AG09319 (cell line): ENCODE results near the gene PCCA.
"Not testable (repeated sequence)": the region's sequence is repeated elsewhere in the genome, so short reads cannot be mapped to it uniquely, and the experiment has no call there.

Experiments
- DNase-seq: peaks from one replicate; pipeline ENCODE4 v3.0.0-alpha.2; 2010; ENCODE audit warnings: low read depth; ENCODE audit errors: extremely low read depth
- TF ChIP-seq, protein P1 (sequence below): IDR thresholded peaks from 2 replicates; pipeline ENCODE4 v1.5.1; 2011; ENCODE audit warnings: low read depth, mild to moderate bottlenecking, inconsistent platforms, low read length, moderate library complexity

PCCA gene

GRCh38 chr13:100382785-100383184 is 293.9 kb downstream of the PCCA start:
- DNase-seq: no peak
- TF ChIP-seq, protein P1, sequence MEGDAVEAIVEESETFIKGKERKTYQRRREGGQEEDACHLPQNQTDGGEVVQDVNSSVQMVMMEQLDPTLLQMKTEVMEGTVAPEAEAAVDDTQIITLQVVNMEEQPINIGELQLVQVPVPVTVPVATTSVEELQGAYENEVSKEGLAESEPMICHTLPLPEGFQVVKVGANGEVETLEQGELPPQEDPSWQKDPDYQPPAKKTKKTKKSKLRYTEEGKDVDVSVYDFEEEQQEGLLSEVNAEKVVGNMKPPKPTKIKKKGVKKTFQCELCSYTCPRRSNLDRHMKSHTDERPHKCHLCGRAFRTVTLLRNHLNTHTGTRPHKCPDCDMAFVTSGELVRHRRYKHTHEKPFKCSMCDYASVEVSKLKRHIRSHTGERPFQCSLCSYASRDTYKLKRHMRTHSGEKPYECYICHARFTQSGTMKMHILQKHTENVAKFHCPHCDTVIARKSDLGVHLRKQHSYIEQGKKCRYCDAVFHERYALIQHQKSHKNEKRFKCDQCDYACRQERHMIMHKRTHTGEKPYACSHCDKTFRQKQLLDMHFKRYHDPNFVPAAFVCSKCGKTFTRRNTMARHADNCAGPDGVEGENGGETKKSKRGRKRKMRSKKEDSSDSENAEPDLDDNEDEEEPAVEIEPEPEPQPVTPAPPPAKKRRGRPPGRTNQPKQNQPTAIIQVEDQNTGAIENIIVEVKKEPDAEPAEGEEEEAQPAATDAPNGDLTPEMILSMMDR: no peak

DNA sequence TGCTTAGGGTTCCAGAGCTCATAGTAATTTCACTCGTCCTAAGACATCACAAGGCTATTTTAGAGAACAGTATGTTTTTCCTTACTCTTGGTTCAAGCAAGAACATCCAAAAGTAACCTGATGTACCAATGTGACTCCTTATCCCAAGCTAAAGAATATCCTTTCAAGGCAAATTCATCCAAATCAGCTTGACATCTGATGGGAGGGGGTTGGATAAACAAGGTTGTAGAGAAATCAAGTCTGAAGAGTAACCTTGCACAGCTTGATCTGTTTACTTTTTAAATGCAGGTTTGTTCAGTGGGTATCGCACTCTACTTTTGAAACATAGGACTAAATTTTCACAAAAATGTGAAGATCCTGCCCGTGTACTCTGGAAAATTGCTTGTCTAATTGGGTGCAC is 298.5 kb downstream of the PCCA start:
- DNase-seq: no peak
- TF ChIP-seq, protein P1: no peak

DNA sequence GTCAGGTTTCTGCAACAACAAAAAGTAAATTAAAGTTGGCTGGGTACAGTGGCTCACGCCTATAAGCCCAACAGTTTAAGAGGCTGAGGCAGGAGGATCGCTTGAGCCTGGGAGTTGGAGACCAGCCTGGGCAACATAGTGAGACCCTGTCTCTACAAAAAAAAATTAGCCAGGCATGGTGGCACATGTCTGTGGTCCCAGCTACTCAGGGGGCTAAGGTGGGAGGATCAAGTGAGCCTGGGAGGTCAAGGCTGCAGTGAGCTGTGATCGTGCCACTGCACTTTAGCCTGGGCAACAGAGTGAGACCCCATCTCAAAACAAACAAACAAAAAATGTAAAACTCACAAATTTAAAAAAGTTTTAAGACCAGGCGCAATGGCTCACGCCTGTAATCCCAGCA is 299.3 kb downstream of the PCCA start:
- DNase-seq: not testable (repeated sequence)

DNA sequence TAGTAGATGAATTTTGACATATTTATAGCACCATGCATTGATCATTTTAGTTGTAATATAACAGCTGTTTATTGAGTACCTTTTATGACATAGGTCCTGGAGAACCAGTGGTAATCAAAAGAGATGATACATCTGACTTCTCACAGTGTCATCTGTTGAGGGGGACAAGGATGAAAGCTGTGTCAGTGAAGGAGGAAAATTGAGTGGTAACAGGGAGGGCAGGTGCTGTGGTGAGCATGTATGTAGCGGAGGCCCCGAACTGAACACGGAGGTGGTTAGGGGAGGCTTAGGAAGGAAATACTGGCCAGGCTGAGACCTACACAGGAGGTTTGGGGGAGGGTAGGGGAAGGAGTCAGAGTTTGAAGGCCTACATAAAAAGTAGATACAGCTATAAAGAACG is 300.0 kb downstream of the PCCA start:
- no peak for DNase-seq
- TF ChIP-seq, protein P1: no peak

GRCh38 chr13:100389617-100390016 is 300.7 kb downstream of the PCCA start:
- DNase-seq: no peak
- TF ChIP-seq, protein P1: no peak

DNA sequence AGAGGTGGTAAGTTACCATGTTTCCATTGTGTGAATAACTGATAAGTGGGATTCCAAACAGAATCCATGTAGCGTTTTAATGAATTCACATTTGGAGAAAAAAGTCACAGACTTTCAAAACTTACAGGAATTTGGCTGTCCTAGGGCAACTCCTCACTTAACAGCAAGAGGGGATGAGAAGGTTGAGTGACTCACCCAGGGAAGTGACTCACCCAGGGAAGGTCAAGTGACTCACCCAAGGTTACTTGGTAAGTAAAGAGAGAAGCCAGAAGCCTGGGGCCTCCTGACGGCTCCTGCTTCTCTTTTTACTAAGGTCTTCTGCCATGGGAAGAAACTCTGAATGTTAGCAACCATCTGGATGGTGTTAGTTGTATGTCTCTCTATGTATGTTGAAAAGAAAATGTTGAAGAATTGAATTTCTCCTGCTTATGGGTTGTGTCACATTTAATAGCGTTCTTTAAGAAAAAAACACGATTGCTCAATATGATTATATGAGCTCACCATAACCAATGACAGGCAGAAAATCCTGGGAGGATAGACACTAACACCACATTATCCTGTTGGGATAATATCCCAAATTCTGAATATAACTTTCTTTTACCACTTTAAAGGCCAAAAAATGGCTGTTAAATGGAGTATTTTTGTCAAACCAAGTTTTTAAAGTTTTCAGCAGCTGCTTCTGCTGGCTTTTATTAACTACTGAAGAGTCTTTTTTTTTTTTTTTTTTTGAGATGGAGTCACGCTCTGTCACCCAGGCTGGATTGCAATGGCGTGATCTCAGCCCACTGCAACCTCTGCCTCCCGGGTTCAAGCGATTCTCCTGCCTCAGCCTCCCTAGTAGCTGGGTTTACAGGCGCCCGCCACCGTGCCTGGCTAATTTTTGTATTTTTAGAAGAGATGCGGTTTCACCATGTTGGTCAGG is 304.1 kb downstream of the PCCA start:
- peak; percentile 98 for DNase-seq
- TF ChIP-seq, protein P1: no peak

DNA sequence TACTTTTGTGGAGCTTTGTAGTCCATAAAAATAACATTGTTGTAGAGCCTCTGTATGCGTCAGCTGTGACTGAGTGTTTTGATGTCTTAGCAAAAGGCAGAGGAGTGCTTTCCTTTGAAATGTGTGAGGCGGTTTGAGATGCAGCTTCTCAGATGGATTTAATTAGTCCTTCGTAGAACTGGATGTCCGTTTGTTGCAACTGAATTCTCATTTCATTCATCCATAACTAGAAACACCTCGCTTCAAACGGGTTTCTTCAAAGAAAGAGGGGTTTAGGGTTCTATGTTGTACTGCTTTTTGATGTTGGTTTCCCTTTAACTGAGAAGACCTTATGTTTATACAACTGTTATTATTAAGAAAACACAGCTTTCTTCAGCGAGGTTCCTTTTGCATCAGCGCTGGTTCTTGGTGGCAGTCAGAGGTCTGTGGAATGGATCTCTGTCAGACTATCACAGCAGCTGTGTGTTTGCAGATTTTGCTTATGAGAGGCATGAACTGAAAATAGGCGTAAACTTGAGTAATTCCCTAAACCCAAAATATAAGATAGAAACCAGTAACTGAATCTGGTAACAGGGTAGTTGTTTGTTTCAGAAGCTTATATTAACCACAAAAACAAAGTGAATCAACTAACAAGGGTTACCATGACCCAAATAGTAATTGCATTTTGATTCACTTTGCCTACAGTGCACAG is 305.3 kb downstream of the PCCA start:
- TF ChIP-seq, protein P1: no peak
- peak; percentile 56 for DNase-seq
